Panc1 (cell line): ENCODE data around the gene CWC27. TPM values are rescaled to one million over a fixed set of nuclear protein-coding genes. Genes with fewer than 3 reads are reported as not detected.

ENCODE experiments used
- ATAC-seq: fragments of 200-7000 bp; cut with Tn5 transposase; 2 replicates; pipeline ENCODE4 v1.9.1; 2020; ENCODE audit warnings: mild to moderate bottlenecking, moderate library complexity
- BruUV-seq: library from RNA; stranded (reverse); fragments of 400-500 nt; replicated peaks from 2 replicates; lab custom pipeline; 2021; lab: Mats Ljungman, UMichigan
- CTCF ChIA-PET: fragments of 300-600 bp; sonication (Branson Sonifier 250); formaldehyde crosslinking; loops from one replicate; lab custom pipeline; 2022; ENCODE audit warnings: antibody characterized with exemption; lab: Charles Lee
- POLR2A ChIA-PET: fragments of 300-600 bp; sonication (Branson Sonifier 250); formaldehyde crosslinking; loops from one replicate; lab custom pipeline; 2022; ENCODE audit warnings: antibody characterized with exemption; lab: Charles Lee
- DNase-seq: peaks from one replicate; pipeline ENCODE4 v3.0.0-alpha.2; 2010; ENCODE audit warnings: low read depth, low spot score
- H3K27ac ChIP-seq: 2 replicates; pipeline ENCODE4 v1.5.1; 2011; ENCODE audit warnings: mild to moderate bottlenecking, low read length, inconsistent platforms
- H3K27me3 ChIP-seq: fragments of 200-500 bp; sonication (Bioruptor generic); 2 replicates; pipeline ENCODE4 v1.6.0; 2014; ENCODE audit warnings: low read length, inconsistent platforms; ENCODE audit not compliant: control insufficient read depth, insufficient read depth
- H3K36me3 ChIP-seq: fragments of 200-500 bp; sonication (Bioruptor generic); 2 replicates; pipeline ENCODE4 v1.5.1; 2014; ENCODE audit warnings: inconsistent platforms, mild to moderate bottlenecking, low read length, moderate library complexity; ENCODE audit not compliant: control insufficient read depth, insufficient read depth
- H3K4me1 ChIP-seq: 2 replicates; pipeline ENCODE4 v1.5.1; 2011; ENCODE audit warnings: inconsistent platforms, mild to moderate bottlenecking, low read length, moderate library complexity; ENCODE audit not compliant: control insufficient read depth, insufficient read depth
- H3K4me3 ChIP-seq, 2 experiments: 2 replicates each; pipeline ENCODE4 v1.5.1; 2011 to 2012; ENCODE audit warnings: low read depth in 2 of 2, low read length in 2 of 2, mild to moderate bottlenecking in 2 of 2, inconsistent platforms in 1 of 2, moderate library complexity in 1 of 2
- H3K9me3 ChIP-seq: fragments of 200-500 bp; sonication (Bioruptor generic); 2 replicates; pipeline ENCODE4 v1.5.1; 2014; ENCODE audit warnings: low read depth, mild to moderate bottlenecking, inconsistent platforms, low read length, moderate library complexity; ENCODE audit not compliant: control insufficient read depth, insufficient read depth
- POLR2AphosphoS5 ChIP-seq: IDR thresholded peaks from 2 replicates; pipeline ENCODE4 v1.6.1; 2012; ENCODE audit warnings: mild to moderate bottlenecking, low read depth, low read length, moderate library complexity
- SIN3A ChIP-seq: IDR thresholded peaks from 2 replicates; pipeline ENCODE4 v1.6.1; 2012; ENCODE audit warnings: low read depth, mild to moderate bottlenecking, low read length, moderate library complexity, borderline replicate concordance; ENCODE audit not compliant: insufficient read depth
- TCF7L2 ChIP-seq: IDR thresholded peaks from 2 replicates; pipeline ENCODE4 v1.6.1; 2011; ENCODE audit warnings: mild to moderate bottlenecking, low read depth, low read length, inconsistent platforms
- in situ Hi-C: cut with HindIII; loops from 2 replicates; pipeline ENCODE4 v1.10.0; 2016; ENCODE audit warnings: low sequenced_read_pairs, low pct_unique_long_range_greater_than_20kb
- intact Hi-C: fragments of 100-400 bp; cut with micrococcal nuclease; formaldehyde crosslinking; loops from one replicate; pipeline ENCODE4 v1.10.0; 2022; ENCODE audit not compliant: unreplicated experiment
- total RNA-seq: library from RNA; stranded (reverse); gene quantifications from one replicate; pipeline ENCODE4 v1.2.1, GENCODE V29; 2021; ENCODE audit not compliant: unreplicated experiment
- TF ChIP-seq, protein P1 (sequence below), 2 experiments: IDR thresholded peaks; 2 replicates each; pipeline ENCODE4 v1.6.1; 2011 to 2012; ENCODE audit warnings: low read depth in 2 of 2, control low read depth in 1 of 2, low read length in 1 of 2, mild to moderate bottlenecking in 1 of 2, moderate library complexity in 1 of 2; ENCODE audit not compliant: insufficient read depth in 1 of 2
- TF ChIP-seq, protein P2 (sequence below): fragments of 450-650 bp; IDR thresholded peaks from 2 replicates; pipeline ENCODE4 v1.5.1; 2017; ENCODE audit warnings: mild to moderate bottlenecking

Gene CWC27
- total RNA-seq, 1 experiment from 2014 or later, result 19.7 TPM

DNA sequence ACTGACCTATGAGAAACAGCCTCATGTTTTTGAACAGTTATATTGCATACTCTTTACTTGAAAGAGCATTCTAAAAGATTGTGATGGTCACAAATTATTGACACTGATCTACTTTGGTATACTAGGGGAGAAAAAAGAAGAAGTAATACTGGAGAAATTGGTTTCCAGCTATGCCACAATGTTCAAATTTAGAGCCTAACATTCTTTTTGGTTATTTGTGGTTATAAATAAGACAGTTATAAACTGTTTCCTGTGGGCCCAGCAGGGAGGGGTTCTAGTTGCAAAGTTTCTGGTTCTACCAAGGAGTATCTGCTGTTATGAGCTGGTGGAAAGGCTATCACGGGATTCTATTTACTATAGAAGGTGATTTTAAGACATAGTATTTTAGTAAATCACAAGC is 4.8 kb downstream of the CWC27 start:
- intact Hi-C loops (no loop called here), in situ Hi-C loops (no loop called here)
- no TSS peak for BruUV-seq
- H3K27ac ChIP-seq, result no peak overlapping the region
- DNase-seq, result no peak
- POLR2A ChIA-PET, result no interaction called here
- peaks cover 9% of the 10 kb centered on the region for H3K36me3 ChIP-seq
- CTCF ChIA-PET, result interaction anchor here (0.7 kb wide), 1 partner anchor 729 kb away, joined by 5 read pairs; no protein-coding TSS in a partner anchor
- peaks cover 8% of the 10 kb centered on the region; the same call in 1 of the 2 replicates for H3K4me1 ChIP-seq
- no peaks in the 10 kb centered on the region for H3K27me3 ChIP-seq
- no peak for ATAC-seq
- TF ChIP-seq TCF7L2, result no peak
- TF ChIP-seq, protein P1, sequence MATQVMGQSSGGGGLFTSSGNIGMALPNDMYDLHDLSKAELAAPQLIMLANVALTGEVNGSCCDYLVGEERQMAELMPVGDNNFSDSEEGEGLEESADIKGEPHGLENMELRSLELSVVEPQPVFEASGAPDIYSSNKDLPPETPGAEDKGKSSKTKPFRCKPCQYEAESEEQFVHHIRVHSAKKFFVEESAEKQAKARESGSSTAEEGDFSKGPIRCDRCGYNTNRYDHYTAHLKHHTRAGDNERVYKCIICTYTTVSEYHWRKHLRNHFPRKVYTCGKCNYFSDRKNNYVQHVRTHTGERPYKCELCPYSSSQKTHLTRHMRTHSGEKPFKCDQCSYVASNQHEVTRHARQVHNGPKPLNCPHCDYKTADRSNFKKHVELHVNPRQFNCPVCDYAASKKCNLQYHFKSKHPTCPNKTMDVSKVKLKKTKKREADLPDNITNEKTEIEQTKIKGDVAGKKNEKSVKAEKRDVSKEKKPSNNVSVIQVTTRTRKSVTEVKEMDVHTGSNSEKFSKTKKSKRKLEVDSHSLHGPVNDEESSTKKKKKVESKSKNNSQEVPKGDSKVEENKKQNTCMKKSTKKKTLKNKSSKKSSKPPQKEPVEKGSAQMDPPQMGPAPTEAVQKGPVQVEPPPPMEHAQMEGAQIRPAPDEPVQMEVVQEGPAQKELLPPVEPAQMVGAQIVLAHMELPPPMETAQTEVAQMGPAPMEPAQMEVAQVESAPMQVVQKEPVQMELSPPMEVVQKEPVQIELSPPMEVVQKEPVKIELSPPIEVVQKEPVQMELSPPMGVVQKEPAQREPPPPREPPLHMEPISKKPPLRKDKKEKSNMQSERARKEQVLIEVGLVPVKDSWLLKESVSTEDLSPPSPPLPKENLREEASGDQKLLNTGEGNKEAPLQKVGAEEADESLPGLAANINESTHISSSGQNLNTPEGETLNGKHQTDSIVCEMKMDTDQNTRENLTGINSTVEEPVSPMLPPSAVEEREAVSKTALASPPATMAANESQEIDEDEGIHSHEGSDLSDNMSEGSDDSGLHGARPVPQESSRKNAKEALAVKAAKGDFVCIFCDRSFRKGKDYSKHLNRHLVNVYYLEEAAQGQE (IDR thresholded peaks at IDR 0.05; ENCODE audit: insufficient read depth in 1 of 2, low read depth in 2 of 2, low read length in 1 of 2), result no peak
- H3K9me3 ChIP-seq, result no peaks in the 10 kb centered on the region
- no peak overlapping the region for H3K4me3 ChIP-seq

DNA sequence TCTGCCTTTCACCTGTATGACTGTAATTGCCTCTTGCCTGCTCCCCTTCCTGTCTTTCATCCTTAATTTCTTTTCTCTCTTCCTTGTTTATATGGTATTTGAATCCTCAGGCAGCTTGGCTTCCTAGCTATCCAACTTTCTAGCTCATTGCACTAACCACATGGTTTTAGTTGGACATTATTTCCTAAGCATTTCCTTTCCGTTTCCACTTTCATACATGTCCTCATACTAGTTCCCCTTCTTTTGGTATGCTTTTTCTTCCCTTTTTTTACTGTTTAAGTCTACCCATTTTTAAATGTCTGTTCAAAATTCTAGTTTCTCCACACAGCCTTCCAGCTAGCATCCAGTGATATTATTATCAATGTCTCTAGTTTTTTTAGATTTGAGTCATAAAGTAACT is 6.6 kb downstream of the CWC27 start:
- no peak overlapping the region for H3K4me3 ChIP-seq
- no peak for ATAC-seq
- no peaks in the 10 kb centered on the region for H3K9me3 ChIP-seq
- DNase-seq, result no peak
- POLR2A ChIA-PET, result no interaction called here
- no TSS peak for BruUV-seq
- no peak overlapping the region for H3K27ac ChIP-seq
- intact Hi-C loops, result no loop called here
- H3K4me1 ChIP-seq, result peaks cover 2% of the 10 kb centered on the region; the same call in 1 of the 2 replicates
- H3K36me3 ChIP-seq, result peaks cover 4% of the 10 kb centered on the region; the same call in 1 of the 2 replicates
- TF ChIP-seq SIN3A (no peak), TCF7L2 (no peak), POLR2AphosphoS5 (no peak)
- TF ChIP-seq, protein P2, sequence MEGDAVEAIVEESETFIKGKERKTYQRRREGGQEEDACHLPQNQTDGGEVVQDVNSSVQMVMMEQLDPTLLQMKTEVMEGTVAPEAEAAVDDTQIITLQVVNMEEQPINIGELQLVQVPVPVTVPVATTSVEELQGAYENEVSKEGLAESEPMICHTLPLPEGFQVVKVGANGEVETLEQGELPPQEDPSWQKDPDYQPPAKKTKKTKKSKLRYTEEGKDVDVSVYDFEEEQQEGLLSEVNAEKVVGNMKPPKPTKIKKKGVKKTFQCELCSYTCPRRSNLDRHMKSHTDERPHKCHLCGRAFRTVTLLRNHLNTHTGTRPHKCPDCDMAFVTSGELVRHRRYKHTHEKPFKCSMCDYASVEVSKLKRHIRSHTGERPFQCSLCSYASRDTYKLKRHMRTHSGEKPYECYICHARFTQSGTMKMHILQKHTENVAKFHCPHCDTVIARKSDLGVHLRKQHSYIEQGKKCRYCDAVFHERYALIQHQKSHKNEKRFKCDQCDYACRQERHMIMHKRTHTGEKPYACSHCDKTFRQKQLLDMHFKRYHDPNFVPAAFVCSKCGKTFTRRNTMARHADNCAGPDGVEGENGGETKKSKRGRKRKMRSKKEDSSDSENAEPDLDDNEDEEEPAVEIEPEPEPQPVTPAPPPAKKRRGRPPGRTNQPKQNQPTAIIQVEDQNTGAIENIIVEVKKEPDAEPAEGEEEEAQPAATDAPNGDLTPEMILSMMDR, result no peak
- TF ChIP-seq, protein P1 (IDR thresholded peaks at IDR 0.05; ENCODE audit: insufficient read depth in 1 of 2, low read depth in 2 of 2, low read length in 1 of 2), result no peak
- no peaks in the 10 kb centered on the region for H3K27me3 ChIP-seq
- in situ Hi-C loops, result no loop called here
- CTCF ChIA-PET, result no interaction called here
